Choroid plexus epithelial cell (primary cell): ENCODE data around the gene GLIPR1L1.

Source experiments
- DNase-seq: peaks from one replicate; pipeline ENCODE4 v3.0.0-alpha.2; 2010; ENCODE audit warnings: low read depth
- H3K4me3 ChIP-seq: 2 replicates; pipeline ENCODE4 v1.5.1; 2011; ENCODE audit warnings: low read depth, mild to moderate bottlenecking, control low read depth, low read length, moderate library complexity
- TF ChIP-seq, protein P1 (sequence below): conservative IDR thresholded peaks from 2 replicates; pipeline ENCODE4 v1.5.1; 2011; ENCODE audit warnings: low read depth, mild to moderate bottlenecking, control low read depth, inconsistent platforms, low read length, moderate library complexity

The GLIPR1L1 gene

DNA sequence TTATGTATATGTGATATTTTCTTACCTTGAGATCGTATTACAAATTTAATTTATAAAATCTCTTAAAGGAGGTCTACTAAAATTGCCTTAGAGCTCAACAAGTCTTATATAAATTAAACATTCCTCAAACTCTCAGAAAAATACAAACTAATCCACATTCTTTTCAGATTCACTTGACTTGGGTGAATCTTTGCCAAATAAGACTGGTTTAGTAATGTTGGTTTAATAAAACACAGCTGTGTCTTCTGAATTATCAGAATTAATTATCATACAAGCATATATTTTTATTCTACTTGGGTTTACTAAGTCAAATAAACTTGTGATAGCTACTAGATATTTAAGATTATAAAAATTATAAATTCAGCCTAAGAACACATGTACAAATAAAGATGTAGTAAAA is 69.8 kb downstream of the GLIPR1L1 start:
- TF ChIP-seq, protein P1, sequence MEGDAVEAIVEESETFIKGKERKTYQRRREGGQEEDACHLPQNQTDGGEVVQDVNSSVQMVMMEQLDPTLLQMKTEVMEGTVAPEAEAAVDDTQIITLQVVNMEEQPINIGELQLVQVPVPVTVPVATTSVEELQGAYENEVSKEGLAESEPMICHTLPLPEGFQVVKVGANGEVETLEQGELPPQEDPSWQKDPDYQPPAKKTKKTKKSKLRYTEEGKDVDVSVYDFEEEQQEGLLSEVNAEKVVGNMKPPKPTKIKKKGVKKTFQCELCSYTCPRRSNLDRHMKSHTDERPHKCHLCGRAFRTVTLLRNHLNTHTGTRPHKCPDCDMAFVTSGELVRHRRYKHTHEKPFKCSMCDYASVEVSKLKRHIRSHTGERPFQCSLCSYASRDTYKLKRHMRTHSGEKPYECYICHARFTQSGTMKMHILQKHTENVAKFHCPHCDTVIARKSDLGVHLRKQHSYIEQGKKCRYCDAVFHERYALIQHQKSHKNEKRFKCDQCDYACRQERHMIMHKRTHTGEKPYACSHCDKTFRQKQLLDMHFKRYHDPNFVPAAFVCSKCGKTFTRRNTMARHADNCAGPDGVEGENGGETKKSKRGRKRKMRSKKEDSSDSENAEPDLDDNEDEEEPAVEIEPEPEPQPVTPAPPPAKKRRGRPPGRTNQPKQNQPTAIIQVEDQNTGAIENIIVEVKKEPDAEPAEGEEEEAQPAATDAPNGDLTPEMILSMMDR, result no peak
- no peak overlapping the region for H3K4me3 ChIP-seq
- no peak for DNase-seq

DNA sequence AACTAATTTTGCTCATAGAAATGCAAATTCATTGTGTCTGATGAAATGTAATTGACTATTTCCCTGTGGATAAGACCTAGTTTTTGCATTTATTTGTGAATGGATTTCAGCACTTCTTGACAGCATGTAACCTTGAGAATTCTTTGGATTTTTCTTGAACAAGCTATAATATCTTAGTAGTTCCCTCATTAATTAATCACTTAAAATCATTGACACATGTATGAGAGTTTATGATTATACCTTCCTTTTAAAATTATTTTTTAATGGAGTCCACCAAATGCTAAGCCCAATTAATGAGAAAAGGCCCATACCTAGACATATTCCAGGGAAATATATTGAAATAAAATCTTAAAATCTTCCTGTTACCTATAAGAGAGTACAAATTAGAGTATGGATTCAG is 73.2 kb downstream of the GLIPR1L1 start:
- no peak for DNase-seq
- no peak overlapping the region for H3K4me3 ChIP-seq
- TF ChIP-seq, protein P1, result no peak

DNA sequence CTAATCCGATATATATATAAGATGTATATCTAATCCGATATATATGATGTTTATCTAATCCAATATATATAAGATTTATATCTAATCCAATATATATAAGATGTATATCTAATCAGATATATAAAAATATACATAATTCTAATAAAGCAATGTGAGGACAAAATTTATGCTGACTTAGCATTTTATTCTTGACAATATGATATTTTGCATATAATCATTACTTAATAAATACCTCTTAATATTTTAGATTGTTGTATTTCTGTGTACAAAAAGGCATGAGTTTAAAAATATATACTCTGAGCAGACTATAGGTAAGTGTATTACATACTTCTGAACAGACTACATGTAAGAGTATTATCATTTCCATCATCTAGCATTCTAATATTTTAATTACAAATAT is 75.4 kb downstream of the GLIPR1L1 start:
- TF ChIP-seq, protein P1, result no peak
- no peak overlapping the region for H3K4me3 ChIP-seq
- no peak for DNase-seq

DNA sequence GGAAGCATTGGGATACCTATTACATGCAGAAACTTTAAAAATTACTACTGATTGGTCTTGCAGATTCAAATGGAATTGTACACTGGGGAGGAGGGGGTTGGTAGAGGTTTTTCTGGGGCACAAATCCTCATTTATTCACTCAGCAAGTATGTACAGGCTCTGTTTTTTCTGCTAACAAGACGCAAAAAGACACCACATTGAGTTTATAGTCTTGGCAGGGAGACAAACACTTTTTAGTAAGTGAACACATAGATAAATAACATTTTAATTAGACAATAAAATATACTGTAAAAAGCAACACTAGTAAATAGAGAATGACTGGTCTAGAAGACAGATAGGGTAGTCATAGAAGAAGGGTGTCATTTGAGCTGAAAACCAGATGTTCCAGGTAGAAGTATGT is 80.2 kb downstream of the GLIPR1L1 start:
- TF ChIP-seq, protein P1, result no peak
- DNase-seq, result no peak
- no peak overlapping the region for H3K4me3 ChIP-seq

DNA sequence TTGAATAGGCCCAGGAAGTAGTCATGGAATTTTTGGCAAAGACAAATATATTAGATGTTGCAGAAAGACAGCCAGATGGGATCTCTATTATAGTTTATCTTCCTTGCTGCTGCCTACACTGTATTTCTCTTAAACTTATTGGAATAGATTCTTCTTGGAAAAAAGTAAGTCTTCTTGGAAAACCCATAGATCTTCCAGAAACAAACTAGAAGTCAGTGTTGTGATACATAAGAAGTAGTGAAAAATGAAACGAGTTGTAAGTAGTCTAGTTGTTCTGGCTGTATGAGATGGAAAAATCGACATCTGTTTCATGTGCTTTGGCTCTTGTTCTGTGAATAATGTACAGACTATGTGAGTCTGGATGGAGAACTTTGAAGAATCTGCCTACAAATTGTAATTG is 85.4 kb downstream of the GLIPR1L1 start:
- H3K4me3 ChIP-seq, result no peak overlapping the region
- no peak for DNase-seq
- TF ChIP-seq, protein P1, result no peak
